GM21515 (cell line): ENCODE data around the gene PARD3B.

Experiments used
- ATAC-seq: cut with Tn5 transposase; IDR thresholded peaks from one replicate; pipeline ENCODE4 v1.9.1; 2021; ENCODE audit not compliant: unreplicated experiment

Gene PARD3B

GRCh38 chr2:204933735-204934374 is 388.6 kb downstream of the PARD3B start:
- ATAC-seq: no peak

GRCh38 chr2:204944927-204945326 is 399.7 kb downstream of the PARD3B start:
- ATAC-seq: no peak

- ATAC-seq: no peak
Observed at GRCh38 chr2:204945376-204945775, 400.1 kb downstream of the PARD3B start.

GRCh38 chr2:204946892-204947291 is 401.6 kb downstream of the PARD3B start:
- ATAC-seq: no peak

GRCh38 chr2:204947405-204947804 is 402.1 kb downstream of the PARD3B start:
- ATAC-seq: no peak

- no peak for ATAC-seq
Observed at GRCh38 chr2:204948024-204948763, 402.9 kb downstream of the PARD3B start.

GRCh38 chr2:204948822-204949221 is 403.5 kb downstream of the PARD3B start:
- ATAC-seq: no peak

- ATAC-seq: no peak
Observed at GRCh38 chr2:204950695-204951346, 405.5 kb downstream of the PARD3B start.

GRCh38 chr2:204958371-204958770 is 413.1 kb downstream of the PARD3B start:
- no peak for ATAC-seq

- no peak for ATAC-seq
Observed at GRCh38 chr2:204964414-204964813, 419.1 kb downstream of the PARD3B start.

GRCh38 chr2:204966245-204966644 is 421.0 kb downstream of the PARD3B start:
- no peak for ATAC-seq

- ATAC-seq: no peak
Observed at GRCh38 chr2:204967199-204967960, 422.1 kb downstream of the PARD3B start.

- ATAC-seq: no peak
Observed at GRCh38 chr2:204971206-204971907, 426.1 kb downstream of the PARD3B start.

GRCh38 chr2:204972161-204972560 is 426.9 kb downstream of the PARD3B start:
- ATAC-seq: no peak

- no peak for ATAC-seq
Observed at GRCh38 chr2:204972606-204973336, 427.5 kb downstream of the PARD3B start.

- no peak for ATAC-seq
Observed at GRCh38 chr2:204973616-204974015, 428.3 kb downstream of the PARD3B start.

- ATAC-seq: no peak
Observed at GRCh38 chr2:204974487-204974886, 429.2 kb downstream of the PARD3B start.

- ATAC-seq: no peak
Observed at GRCh38 chr2:204977914-204978313, 432.6 kb downstream of the PARD3B start.

GRCh38 chr2:204982303-204982702 is 437.0 kb downstream of the PARD3B start:
- no peak for ATAC-seq

- ATAC-seq: no peak
Observed at GRCh38 chr2:204984518-204984917, 439.2 kb downstream of the PARD3B start.
